Omental fat pad (tissue), 4 donors: Measurements from ENCODE around the gene CRYL1. TPM values are rescaled to one million over a fixed set of nuclear protein-coding genes. Genes with fewer than 3 reads are reported as not detected.

Experiments
- ATAC-seq: fragments of 150-250 bp; one replicate; pipeline ENCODE4 v1.9.1; 2016; ENCODE audit warnings: mild to moderate bottlenecking, moderate library complexity; ENCODE audit not compliant: low FRiP score
- DNase-seq: peaks from one replicate; pipeline ENCODE4 v3.0.0-alpha.2; 2019; ENCODE audit warnings: low spot score
- total RNA-seq, 4 donors: library from RNA; depleted of rRNA; stranded (reverse); fragments of >200 nt; gene quantifications; one replicate each; pipeline ENCODE4 v1.1.0, GENCODE V29; 2016
- TF ChIP-seq, protein P1 (sequence below), 3 donors: fragments of 450-650 bp; IDR thresholded peaks; one replicate each; pipeline ENCODE4 v1.5.1; 2016 to 2017; ENCODE audit warnings: antibody characterized with exemption in 3 of 3, mild to moderate bottlenecking in 3 of 3, moderate library complexity in 2 of 3

CRYL1 gene
- total RNA-seq, 4 donors from 2014 or later: 30.3 to 42.2 (median 35.3) TPM

- ATAC-seq (no peak), DNase-seq (no peak)
- TF ChIP-seq, protein P1, sequence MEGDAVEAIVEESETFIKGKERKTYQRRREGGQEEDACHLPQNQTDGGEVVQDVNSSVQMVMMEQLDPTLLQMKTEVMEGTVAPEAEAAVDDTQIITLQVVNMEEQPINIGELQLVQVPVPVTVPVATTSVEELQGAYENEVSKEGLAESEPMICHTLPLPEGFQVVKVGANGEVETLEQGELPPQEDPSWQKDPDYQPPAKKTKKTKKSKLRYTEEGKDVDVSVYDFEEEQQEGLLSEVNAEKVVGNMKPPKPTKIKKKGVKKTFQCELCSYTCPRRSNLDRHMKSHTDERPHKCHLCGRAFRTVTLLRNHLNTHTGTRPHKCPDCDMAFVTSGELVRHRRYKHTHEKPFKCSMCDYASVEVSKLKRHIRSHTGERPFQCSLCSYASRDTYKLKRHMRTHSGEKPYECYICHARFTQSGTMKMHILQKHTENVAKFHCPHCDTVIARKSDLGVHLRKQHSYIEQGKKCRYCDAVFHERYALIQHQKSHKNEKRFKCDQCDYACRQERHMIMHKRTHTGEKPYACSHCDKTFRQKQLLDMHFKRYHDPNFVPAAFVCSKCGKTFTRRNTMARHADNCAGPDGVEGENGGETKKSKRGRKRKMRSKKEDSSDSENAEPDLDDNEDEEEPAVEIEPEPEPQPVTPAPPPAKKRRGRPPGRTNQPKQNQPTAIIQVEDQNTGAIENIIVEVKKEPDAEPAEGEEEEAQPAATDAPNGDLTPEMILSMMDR (IDR thresholded peaks at IDR 0.05): no peak
Observed at GRCh38 chr13:20395061-20395916, 130.4 kb downstream of the CRYL1 start.

GRCh38 chr13:20394506-20394905 lies 131.2 kb downstream of the CRYL1 start:
- no peak for ATAC-seq
- TF ChIP-seq, protein P1 (IDR thresholded peaks at IDR 0.05): no peak
- no peak for DNase-seq

DNA sequence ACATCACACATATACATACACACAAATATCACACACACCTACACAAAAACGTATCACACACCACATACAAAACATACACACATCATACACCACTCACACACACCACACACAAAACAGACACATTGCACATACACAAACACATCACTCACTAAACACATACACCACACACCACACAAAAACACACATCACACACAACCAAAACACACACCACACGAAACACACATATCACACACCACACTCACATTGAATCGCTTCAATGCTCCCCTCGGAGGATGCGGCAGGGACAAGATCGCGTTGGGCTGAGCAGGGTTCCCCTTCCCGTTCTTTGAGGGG lies 131.5 kb downstream of the CRYL1 start:
- DNase-seq (no peak), ATAC-seq (no peak)
- TF ChIP-seq, protein P1 (IDR thresholded peaks at IDR 0.05): no peak

DNA sequence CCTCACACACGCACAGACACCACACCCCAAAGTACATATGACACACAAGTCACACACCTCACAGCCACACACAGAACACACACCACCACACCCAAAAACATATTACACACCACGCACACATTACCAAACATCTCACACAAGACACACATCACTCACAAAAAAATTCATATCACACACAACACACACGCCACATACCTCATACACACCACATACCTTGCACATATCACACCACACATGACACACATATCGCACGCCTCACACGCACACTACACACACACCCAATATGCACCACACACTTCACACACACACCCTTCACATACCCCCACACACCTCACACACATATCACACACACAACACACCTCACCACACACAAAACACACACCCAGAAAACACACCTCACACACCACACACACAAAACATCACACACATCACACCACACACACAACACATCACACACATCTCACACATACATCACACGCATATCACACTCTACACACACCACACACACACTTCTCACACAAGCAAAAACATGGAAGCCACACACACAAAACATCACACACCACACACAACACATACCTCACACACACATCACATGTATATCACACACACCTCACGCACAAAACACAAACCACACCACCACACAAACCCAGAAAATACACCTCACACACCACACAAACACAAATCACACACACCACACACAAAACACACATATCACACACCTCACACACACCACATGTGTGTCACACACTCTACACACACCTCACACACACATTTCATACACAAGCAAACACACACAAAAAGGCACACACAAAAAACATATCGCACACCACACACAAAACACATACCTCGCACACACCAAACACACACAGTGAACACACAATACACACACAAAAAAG lies 132.1 kb downstream of the CRYL1 start:
- no peak for DNase-seq
- no peak for ATAC-seq
- TF ChIP-seq, protein P1 (IDR thresholded peaks at IDR 0.05): no peak

DNA sequence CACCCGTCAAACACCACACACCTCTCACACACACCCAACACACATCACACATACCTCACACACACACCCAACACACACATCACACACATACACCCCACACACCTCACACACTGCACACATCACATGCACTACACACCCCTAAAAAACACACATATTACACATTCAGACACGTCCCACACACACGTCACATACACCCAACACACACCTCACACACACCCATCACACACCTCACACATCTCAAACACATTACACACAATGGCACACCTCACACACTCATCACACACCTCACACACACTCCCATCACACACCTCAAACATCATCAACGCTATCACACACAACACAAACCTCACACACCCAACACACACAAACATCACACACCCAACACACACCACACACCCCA lies 133.1 kb downstream of the CRYL1 start:
- no peak for ATAC-seq
- TF ChIP-seq, protein P1 (IDR thresholded peaks at IDR 0.05): no peak
- DNase-seq: no peak

- DNase-seq: no peak
- ATAC-seq: no peak
- TF ChIP-seq, protein P1 (IDR thresholded peaks at IDR 0.05): no peak
Observed at GRCh38 chr13:20391597-20392452, 133.8 kb downstream of the CRYL1 start.
